Neutrophil (primary cell): ENCODE measurements around the gene PDLIM1.
"Not testable (repeated sequence)": the region's sequence is repeated elsewhere in the genome, so short reads cannot be mapped to it uniquely, and the experiment has no call there.

ENCODE experiments used
- H3K27ac ChIP-seq: fragments of 200-600 bp; sonication (generic); 2 replicates; pipeline ENCODE4 v1.5.1; 2016; ENCODE audit warnings: mild to moderate bottlenecking, moderate library complexity
- H3K27me3 ChIP-seq: fragments of 200-600 bp; sonication (generic); 2 replicates; pipeline ENCODE4 v1.6.0; 2016; ENCODE audit warnings: mild to moderate bottlenecking
- H3K36me3 ChIP-seq: fragments of 200-600 bp; sonication (generic); 2 replicates; pipeline ENCODE4 v1.5.1; 2017
- H3K4me1 ChIP-seq, 2 experiments: fragments of 200-600 bp in 1 of 2; sonication (generic) in 1 of 2; 1 replicate in 1 of 2; 2 replicates in 1 of 2; pipeline versions ENCODE4 v1.5.1 to v1.6.1; 2013 to 2016; ENCODE audit warnings: low read depth in 1 of 2, low read length in 1 of 2, mild to moderate bottlenecking in 1 of 2, moderate library complexity in 1 of 2; ENCODE audit not compliant: control insufficient read depth in 1 of 2, insufficient read depth in 1 of 2
- H3K4me3 ChIP-seq, 2 experiments: fragments of 200-600 bp in 1 of 2; sonication (generic) in 1 of 2; 1 replicate in 1 of 2; 2 replicates in 1 of 2; pipeline ENCODE4 v1.5.1; 2013 to 2016; ENCODE audit warnings: low read depth in 1 of 2, low read length in 1 of 2, mild to moderate bottlenecking in 1 of 2, moderate library complexity in 1 of 2
- H3K9me3 ChIP-seq: fragments of 200-600 bp; sonication (generic); 2 replicates; pipeline ENCODE4 v1.5.1; 2016
- TF ChIP-seq, protein P1 (sequence below): fragments of 200-600 bp; sonication (generic); IDR thresholded peaks from 2 replicates; pipeline ENCODE4 v1.5.1; 2016; ENCODE audit warnings: antibody characterized with exemption

The PDLIM1 gene

DNA sequence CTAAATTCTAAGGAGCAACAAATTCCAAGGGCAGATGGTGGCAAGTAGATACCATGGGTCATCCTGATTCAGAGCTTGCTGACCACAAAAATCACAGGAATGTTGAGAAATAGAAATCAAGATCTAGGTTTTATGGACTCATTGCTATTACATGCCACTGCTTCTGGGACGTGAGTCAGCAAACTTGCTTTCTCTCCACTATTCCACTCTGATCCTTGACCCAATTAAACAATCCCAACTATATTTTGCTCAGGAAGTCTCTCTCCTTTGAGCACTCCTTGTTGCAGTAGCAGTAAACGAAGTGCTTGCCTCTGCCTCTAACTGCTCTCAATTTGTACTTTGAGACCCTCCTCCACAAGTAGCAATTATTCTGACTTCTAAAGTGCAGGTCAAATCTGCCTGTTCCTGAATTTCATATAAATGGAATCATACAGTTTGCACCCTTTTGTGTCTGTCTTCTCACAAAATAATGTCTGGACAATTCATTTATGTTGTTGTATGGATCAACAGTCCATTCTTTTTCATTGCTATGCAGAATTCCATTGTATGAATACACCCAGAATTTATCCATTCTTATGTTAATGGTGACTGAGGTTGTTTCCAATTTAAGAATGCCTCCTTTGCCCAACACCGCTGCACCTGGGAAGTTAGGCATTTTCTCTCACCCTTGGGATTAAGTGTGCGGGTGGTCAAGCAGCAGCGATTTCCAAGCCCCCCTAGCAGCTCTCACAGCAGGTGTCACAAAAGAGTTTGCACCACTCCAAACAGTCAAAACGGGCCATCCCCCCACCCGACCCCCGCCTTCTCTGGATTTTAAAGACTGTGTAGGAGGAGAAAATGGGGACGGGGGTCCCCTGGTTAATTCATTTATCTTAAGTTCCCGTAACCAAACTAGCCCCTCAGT lies 60.8 kb downstream of the PDLIM1 start:
- Histone ChIP-seq H3K27ac (no peak overlapping the region), H3K4me3 (peak overlapping the region in 1 of 2 experiments; percentile 49)
- TF ChIP-seq, protein P1, sequence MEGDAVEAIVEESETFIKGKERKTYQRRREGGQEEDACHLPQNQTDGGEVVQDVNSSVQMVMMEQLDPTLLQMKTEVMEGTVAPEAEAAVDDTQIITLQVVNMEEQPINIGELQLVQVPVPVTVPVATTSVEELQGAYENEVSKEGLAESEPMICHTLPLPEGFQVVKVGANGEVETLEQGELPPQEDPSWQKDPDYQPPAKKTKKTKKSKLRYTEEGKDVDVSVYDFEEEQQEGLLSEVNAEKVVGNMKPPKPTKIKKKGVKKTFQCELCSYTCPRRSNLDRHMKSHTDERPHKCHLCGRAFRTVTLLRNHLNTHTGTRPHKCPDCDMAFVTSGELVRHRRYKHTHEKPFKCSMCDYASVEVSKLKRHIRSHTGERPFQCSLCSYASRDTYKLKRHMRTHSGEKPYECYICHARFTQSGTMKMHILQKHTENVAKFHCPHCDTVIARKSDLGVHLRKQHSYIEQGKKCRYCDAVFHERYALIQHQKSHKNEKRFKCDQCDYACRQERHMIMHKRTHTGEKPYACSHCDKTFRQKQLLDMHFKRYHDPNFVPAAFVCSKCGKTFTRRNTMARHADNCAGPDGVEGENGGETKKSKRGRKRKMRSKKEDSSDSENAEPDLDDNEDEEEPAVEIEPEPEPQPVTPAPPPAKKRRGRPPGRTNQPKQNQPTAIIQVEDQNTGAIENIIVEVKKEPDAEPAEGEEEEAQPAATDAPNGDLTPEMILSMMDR: no peak

DNA sequence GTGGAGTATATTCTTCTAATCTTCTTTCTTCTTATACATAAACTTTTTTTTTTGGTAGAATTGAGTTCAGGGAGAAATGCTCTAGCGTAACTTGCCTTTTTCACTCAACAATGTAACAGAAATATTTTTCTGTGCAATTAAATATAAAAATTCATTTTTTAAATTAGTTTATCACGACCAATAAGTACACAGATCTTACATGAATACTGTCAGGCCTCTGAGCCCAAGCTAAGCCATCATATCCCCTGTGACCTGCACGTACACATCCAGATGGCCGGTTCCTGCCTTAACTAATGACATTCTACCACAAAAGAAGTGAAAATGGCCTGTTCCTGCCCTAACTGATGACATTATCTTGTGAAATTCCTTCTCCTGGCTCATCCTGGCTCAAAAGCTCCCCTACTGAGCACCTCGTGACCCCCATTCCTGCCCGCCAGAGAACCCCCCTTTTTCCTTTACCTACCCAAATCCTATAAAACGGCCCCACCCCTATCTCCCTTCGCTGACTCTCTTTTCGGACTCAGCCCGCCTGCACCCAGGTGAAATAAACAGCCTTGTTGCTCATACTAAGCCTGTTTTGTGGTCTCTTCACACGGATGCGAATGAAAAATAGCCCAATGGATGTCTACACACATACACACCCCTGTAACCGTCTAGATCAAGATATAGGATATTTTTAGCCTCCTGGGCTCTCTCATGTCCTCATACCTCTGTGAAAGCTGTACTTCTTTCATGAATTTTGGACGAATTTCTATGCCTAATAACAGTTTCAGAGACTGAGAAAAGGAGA lies 61.7 kb downstream of the PDLIM1 start:
- H3K4me3 ChIP-seq, H3K4me1 ChIP-seq, H3K27ac ChIP-seq, H3K9me3 ChIP-seq, H3K36me3 ChIP-seq: not testable (repeated sequence)
- H3K27me3 ChIP-seq: peaks cover 16% of the 10 kb centered on the region

More for the DNA sequence above, 60.8 kb downstream of the PDLIM1 start:
- no peaks in the 10 kb centered on the region for H3K9me3 ChIP-seq
- H3K27me3 ChIP-seq: peaks cover 16% of the 10 kb centered on the region
- H3K36me3 ChIP-seq: no peaks in the 10 kb centered on the region
- peaks cover 5% of the 10 kb centered on the region in 2 experiments for H3K4me1 ChIP-seq

DNA sequence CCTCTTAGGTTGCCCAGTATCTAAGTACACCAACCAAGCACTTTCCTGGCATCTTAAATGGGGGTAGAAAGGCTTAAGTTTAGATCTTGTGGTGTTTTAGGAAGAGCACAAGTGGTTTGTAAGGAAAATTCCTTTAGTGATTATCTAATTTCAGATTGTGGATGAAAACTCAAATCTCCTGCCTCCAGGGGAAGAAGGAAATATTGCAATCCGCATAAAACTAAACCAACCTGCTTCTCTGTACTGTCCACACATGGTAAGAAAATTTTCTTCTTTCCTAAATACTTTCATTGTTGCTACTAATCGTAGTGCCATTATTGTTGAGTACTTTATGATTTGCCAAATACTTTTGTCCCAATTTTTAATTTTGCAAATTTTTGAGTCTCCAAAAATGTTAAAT lies 65.7 kb downstream of the PDLIM1 start:
- Histone ChIP-seq H3K27ac (no peak overlapping the region), H3K27me3 (peaks cover 10% of the 10 kb centered on the region), H3K9me3 (no peaks in the 10 kb centered on the region), H3K4me1 (no peaks in the 10 kb centered on the region), H3K4me3 (no peak overlapping the region), H3K36me3 (no peaks in the 10 kb centered on the region)
- TF ChIP-seq, protein P1: no peak

DNA sequence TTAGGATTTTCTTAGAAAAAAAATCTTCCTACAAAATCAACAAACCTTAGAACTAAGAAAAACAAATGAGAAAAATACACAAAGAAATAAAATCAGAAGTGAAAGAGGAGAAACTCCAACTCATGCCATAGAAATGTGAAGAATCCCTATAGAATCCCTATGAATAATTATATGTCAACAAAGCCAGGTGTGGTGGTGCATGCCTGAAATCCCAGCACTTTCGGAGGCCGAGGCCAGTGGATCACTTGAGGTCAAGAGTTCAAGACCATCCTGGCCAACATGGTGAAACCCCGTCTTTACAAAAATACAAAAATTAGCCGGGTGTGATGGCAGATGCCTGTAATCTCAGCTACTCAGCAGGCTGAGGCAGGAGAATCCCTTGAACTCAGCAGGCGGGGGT lies 69.7 kb downstream of the PDLIM1 start:
- TF ChIP-seq, protein P1: no peak
- Histone ChIP-seq H3K9me3 (no peaks in the 10 kb centered on the region), H3K27ac (no peak overlapping the region), H3K4me1 (no peaks in the 10 kb centered on the region), H3K36me3 (no peaks in the 10 kb centered on the region), H3K27me3 (no peaks in the 10 kb centered on the region), H3K4me3 (no peak overlapping the region)

DNA sequence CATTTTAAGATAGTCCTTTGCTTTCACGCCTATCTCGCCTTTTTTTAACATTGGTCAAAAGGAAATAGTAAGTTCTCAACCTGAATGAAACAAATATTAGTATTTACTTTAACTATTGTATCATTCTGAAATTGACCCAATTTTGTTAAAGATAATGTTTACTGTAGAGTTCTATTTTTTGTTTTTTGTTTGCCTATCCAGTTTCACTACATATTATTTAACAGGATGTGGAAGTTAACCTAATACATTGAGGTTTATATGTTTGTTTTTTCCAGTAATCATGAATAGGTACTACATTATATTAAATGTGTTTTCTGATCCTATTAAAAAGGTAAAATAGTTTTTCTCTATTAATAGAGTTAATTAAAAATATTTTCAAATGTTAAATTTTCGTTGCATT lies 70.3 kb downstream of the PDLIM1 start:
- no peaks in the 10 kb centered on the region for H3K27me3 ChIP-seq
- H3K4me3 ChIP-seq: no peak overlapping the region
- H3K9me3 ChIP-seq: no peaks in the 10 kb centered on the region
- H3K27ac ChIP-seq: no peak overlapping the region
- TF ChIP-seq, protein P1: no peak
- no peaks in the 10 kb centered on the region for H3K4me1 ChIP-seq
- H3K36me3 ChIP-seq: no peaks in the 10 kb centered on the region

DNA sequence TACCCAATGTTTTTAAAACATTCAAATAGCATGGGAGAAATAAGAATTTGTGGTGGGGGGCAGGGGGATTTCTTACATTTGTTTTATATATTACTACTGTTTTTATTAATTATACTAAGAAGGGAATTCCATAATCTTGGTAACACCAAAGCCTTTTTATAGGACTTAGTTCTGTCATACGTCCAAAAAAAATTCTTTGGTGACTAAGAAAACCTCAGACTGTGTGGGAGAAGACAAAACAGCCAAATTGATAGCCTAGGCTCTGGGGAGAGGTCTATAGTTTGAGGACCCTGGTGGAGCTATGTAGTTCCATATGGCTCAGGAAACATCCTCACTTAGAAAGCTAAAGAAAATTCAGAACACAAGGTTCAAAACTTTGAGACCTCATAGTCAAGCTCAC lies 73.3 kb downstream of the PDLIM1 start:
- TF ChIP-seq, protein P1: no peak
- no peak overlapping the region for H3K27ac ChIP-seq
- no peaks in the 10 kb centered on the region for H3K27me3 ChIP-seq
- no peak overlapping the region for H3K4me3 ChIP-seq
- H3K9me3 ChIP-seq: no peaks in the 10 kb centered on the region
- H3K36me3 ChIP-seq: no peaks in the 10 kb centered on the region
- no peaks in the 10 kb centered on the region for H3K4me1 ChIP-seq
